Nephron progenitor cell (in vitro differentiated cells): ENCODE data around the gene CREBBP.
"Not testable (repeated sequence)": the region's sequence is repeated elsewhere in the genome, so short reads cannot be mapped to it uniquely, and the experiment has no call there.

Experiments
- DNase-seq: peaks from one replicate; pipeline ENCODE4 v3.0.0; 2021
- H3K27ac Mint-ChIP-seq: 2 replicates; pipeline ENCODE4 v1.8.0; 2021; ENCODE audit warnings: mild to moderate bottlenecking, moderate library complexity, mixed read lengths
- H3K27me3 Mint-ChIP-seq: 2 replicates; pipeline ENCODE4 v1.8.0; 2021; ENCODE audit warnings: mild to moderate bottlenecking, low read depth, mixed read lengths; ENCODE audit not compliant: poor library complexity
- H3K36me3 Mint-ChIP-seq: 2 replicates; pipeline ENCODE4 v1.8.0; 2021; ENCODE audit warnings: low read depth, mixed read lengths
- H3K4me1 Mint-ChIP-seq: 2 replicates; pipeline ENCODE4 v1.8.0; 2021; ENCODE audit warnings: mixed read lengths
- H3K4me3 Mint-ChIP-seq: 2 replicates; pipeline ENCODE4 v1.8.0; 2021; ENCODE audit warnings: mild to moderate bottlenecking, moderate library complexity, mixed read lengths
- H3K9me3 Mint-ChIP-seq: 2 replicates; pipeline ENCODE4 v1.8.0; 2021; ENCODE audit warnings: mild to moderate bottlenecking, moderate library complexity, mixed read lengths
- CTCF ChIP-seq: fragments of 200-600 bp; sonication (generic); IDR thresholded peaks from 2 replicates; pipeline ENCODE4 v1.5.0; 2021; ENCODE audit warnings: antibody characterized with exemption

The CREBBP gene

GRCh38 chr16:3915426-3916260 is 35.1 kb upstream of the CREBBP start:
- peaks cover 10% of the 10 kb centered on the region for H3K36me3 Mint-ChIP-seq
- TF ChIP-seq CTCF, result no peak
- peaks cover 35% of the 10 kb centered on the region for H3K9me3 Mint-ChIP-seq
- H3K27ac Mint-ChIP-seq, result no peak overlapping the region
- peaks cover 10% of the 10 kb centered on the region for H3K4me1 Mint-ChIP-seq
- DNase-seq, result no peak
- peaks cover 7% of the 10 kb centered on the region for H3K27me3 Mint-ChIP-seq
- H3K4me3 Mint-ChIP-seq, result no peak overlapping the region

- no peak for DNase-seq
- Mint-ChIP-seq H3K4me1 (peaks cover 10% of the 10 kb centered on the region), H3K36me3 (no peaks in the 10 kb centered on the region), H3K27me3 (peaks cover 9% of the 10 kb centered on the region), H3K9me3 (peaks cover 13% of the 10 kb centered on the region), H3K4me3 (no peak overlapping the region), H3K27ac (no peak overlapping the region)
- no peak for TF ChIP-seq CTCF
These were observed 32.4 kb upstream of the CREBBP start for GRCh38 chr16:3912897-3913296.

GRCh38 chr16:3912373-3912772 is 31.9 kb upstream of the CREBBP start:
- H3K27ac Mint-ChIP-seq, result no peak overlapping the region
- peaks cover 7% of the 10 kb centered on the region for H3K9me3 Mint-ChIP-seq
- no peak for DNase-seq
- no peak overlapping the region for H3K4me3 Mint-ChIP-seq
- H3K4me1 Mint-ChIP-seq, result peaks cover 10% of the 10 kb centered on the region
- TF ChIP-seq CTCF, result no peak
- no peaks in the 10 kb centered on the region for H3K36me3 Mint-ChIP-seq
- H3K27me3 Mint-ChIP-seq, result peaks cover 9% of the 10 kb centered on the region

- not testable (repeated sequence) for H3K9me3 Mint-ChIP-seq, DNase-seq, H3K4me3 Mint-ChIP-seq, H3K27ac Mint-ChIP-seq, H3K36me3 Mint-ChIP-seq, H3K4me1 Mint-ChIP-seq, H3K27me3 Mint-ChIP-seq
These were observed 31.2 kb upstream of the CREBBP start for GRCh38 chr16:3911741-3912140.

GRCh38 chr16:3909791-3910583 is 29.5 kb upstream of the CREBBP start:
- H3K27ac Mint-ChIP-seq, result no peak overlapping the region
- no peaks in the 10 kb centered on the region for H3K9me3 Mint-ChIP-seq
- H3K27me3 Mint-ChIP-seq, result peaks cover 4% of the 10 kb centered on the region
- peaks cover 6% of the 10 kb centered on the region for H3K4me1 Mint-ChIP-seq
- no peak overlapping the region for H3K4me3 Mint-ChIP-seq
- DNase-seq, result no peak
- TF ChIP-seq CTCF, result no peak
- H3K36me3 Mint-ChIP-seq, result no peaks in the 10 kb centered on the region

- Mint-ChIP-seq H3K9me3 (no peaks in the 10 kb centered on the region), H3K36me3 (no peaks in the 10 kb centered on the region), H3K27me3 (peaks cover 7% of the 10 kb centered on the region), H3K4me1 (no peaks in the 10 kb centered on the region), H3K27ac (no peak overlapping the region), H3K4me3 (no peak overlapping the region)
- no peak for DNase-seq
- TF ChIP-seq CTCF, result no peak
These were observed 28.5 kb upstream of the CREBBP start for GRCh38 chr16:3908951-3909437.
